ENCODE data around the gene ARHGEF19.

DNA sequence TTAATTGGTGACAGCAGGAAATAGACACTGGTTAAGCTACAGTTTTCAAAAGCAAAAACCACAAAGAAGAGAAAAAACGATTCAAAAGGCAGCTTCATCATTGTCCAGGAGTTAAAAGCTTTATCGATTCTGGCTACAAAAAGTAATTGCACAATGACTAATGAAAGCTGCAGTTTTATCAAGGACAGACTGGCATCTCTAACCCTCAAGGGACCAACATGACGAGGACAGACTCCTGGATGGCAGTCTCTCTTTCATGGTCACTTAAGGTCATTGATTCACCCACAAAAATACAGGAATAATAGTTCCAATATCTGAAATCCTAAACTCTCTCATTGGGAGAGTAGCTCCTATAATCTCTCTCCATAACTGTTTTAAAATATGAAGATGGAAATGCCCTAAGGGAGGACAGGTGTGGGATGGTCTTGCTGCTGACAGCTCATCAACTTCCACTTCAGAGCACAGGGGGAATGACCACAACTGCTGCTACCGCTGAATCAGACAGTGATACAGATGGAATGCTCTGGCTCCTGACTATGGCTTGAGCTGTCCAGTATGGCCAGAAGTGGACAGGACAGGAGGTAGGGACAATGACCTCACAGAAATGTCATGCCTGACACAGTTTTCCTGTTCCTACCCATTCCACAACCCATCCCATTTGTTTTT, 41.9 kb upstream of the ARHGEF19 start:
- TF ChIP-seq, protein P1, sequence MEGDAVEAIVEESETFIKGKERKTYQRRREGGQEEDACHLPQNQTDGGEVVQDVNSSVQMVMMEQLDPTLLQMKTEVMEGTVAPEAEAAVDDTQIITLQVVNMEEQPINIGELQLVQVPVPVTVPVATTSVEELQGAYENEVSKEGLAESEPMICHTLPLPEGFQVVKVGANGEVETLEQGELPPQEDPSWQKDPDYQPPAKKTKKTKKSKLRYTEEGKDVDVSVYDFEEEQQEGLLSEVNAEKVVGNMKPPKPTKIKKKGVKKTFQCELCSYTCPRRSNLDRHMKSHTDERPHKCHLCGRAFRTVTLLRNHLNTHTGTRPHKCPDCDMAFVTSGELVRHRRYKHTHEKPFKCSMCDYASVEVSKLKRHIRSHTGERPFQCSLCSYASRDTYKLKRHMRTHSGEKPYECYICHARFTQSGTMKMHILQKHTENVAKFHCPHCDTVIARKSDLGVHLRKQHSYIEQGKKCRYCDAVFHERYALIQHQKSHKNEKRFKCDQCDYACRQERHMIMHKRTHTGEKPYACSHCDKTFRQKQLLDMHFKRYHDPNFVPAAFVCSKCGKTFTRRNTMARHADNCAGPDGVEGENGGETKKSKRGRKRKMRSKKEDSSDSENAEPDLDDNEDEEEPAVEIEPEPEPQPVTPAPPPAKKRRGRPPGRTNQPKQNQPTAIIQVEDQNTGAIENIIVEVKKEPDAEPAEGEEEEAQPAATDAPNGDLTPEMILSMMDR (IDR thresholded peaks at IDR 0.05) = no peak
- no peak for TF ChIP-seq POLR2A (IDR thresholded peaks at IDR 0.05)

Data from testis (tissue), 2 donors.